Endometrium (tissue), 2 donors: ENCODE measurements around the gene TELO2.

Source experiments
- FAIRE-seq: peaks from 2 replicates; lab custom pipeline; 2012; peaks lifted over from hg19 to GRCh38; lab: Jason Lieb, UNC
- donor health status: control.
- donor health status: control.

Gene TELO2

DNA sequence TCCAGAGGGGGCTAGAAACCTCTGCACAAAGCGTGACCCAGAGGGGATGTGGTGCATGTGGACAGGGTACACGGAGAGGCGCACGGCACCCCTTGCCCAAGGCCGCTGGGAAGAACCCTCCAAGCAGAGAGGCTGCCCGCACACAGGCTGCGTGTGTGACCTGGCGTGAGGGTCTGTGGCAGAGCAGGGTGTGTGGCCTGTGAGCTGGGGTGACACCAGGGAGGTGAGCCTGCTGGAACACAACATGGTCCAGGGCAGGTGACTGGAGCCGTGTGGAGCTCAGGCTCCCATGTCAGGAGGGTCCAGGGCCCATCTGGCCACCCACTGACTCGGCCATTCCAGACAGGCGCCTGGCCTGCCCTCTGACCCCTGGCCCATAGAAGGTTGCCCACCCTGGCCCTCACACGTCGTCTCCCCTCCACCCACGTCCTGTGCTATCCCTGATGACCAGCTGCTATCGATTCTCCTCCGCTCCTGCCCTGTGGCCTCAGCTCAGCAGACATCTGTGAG, 25.5 kb downstream of the TELO2 start:
- FAIRE-seq: no peak

DNA sequence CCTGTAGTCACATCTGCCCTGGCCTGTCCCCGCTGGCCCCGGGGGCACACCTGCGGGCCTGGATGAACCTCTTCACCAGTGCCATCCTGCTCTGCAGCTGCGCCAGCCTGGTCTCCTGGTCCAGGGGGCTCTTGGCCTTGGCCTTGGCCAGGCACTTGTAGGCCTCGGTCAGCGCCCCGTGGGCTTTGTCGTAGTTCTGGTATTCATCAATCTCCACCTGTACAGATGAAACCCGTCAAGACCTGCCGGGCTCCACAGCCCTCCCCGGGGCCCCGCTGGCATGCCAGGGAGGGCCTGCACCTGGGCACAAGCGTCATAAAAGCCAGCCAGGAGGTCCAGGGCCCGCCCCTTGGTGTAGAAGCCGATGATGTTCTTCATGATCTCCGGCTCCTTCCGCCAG, 26.7 kb downstream of the TELO2 start:
- FAIRE-seq: no peak

DNA sequence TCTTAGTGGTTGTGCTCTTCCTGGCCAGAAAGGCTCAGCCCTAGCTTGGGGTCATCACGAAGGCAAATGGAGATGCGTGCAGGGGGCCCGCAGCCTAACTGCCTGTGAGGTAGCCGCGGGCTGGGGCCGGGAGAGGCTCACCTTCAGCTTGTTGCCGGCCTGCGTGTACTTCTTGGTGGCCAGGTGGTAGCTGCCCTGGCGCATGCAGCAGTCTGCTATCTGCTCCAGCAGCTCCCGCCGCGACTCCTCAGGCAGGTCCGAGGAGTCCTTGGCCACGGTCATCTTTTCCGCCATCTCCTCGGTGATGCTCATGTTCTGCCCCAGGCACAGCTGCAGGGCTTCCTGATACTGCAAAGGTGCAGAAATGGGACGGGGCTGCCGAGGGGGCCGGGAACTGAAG, 27.3 kb downstream of the TELO2 start:
- no peak for FAIRE-seq

DNA sequence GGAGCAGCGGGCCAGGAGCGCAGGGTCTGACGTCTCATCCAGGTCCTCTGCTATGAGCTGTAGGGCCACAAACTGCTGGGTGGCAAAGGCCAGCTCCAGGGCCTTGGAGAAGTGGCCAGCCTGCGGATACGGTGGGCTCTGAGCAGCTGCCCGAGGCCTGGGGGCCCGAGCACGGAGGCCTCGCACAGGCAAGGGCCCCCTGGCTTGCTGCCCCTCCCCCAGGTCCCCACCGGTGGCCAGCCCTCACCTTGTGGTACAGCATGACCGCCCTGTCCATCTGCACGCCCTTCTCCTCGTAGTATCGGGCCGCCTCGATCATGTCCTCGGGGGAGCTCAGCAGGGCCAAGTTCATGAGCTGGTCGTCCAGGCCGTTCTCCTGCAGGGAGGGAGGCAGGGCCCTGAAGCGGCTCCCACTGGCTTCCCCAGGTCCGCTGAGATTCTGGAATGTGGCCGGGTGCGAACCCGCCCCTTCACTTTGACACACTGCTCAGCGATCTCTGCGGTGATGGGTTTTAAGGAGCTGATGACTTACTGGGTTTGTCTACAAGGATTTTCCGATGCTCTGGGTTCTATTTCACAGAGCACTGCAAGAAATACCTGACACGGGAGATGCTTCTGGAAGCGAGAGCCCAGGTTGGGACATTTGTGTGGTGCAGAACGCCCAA, 30.6 kb downstream of the TELO2 start:
- FAIRE-seq: no peak

DNA sequence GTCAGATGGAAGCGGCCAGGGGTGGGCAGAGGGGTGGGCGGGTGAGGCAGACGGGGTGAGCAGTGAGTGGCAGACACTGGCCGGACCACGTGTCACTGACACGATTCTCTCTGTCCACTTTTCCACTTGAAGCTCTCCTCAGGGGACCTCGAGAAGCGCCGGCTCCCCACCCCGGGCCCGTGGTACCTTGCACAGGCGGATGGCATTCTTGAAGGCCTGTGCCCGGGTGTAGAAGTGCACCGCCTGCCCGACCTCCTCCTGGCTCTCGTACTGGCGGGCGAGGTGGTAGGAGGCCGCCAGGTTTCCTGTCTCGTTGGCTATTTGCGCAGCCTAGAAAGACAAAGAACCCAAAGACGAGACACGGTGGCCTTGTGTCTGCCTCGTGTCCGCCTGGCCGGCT, 31.2 kb downstream of the TELO2 start:
- FAIRE-seq: no peak

DNA sequence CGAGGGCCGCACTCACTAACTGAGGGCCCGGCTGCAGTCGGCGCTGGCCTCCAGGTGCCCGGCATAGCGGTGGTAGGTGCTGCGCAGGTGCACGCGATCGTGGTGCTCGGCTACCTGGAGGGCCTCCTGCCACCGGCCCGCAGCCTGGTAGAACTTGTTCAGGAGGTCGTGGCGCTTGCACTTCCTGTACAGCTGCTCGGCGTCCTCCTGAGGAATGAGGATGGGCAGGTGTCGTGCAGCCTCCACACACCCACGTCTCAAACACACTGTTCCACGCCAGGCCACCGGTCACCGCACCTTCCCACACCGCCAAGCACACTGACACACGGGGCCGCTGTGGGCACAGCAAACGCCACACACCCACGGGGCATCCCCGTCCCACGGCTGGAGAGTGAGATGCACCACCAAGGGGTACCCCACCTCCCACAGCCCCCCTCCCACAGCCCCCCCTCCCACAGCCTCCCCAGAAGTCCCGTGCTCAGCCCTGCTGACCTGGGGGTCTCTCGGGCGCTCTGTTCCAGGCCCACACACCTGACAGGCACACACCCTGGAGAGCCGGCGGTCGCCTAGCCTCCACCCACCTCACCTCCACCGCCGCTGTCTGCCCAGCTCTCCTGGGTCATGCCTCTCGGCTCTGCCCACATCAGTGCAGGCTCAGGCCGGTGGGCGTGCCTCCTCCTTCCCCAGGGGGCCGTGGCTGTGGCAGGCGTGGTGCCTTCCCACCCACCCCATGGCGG, 32.9 kb downstream of the TELO2 start:
- FAIRE-seq: no peak

DNA sequence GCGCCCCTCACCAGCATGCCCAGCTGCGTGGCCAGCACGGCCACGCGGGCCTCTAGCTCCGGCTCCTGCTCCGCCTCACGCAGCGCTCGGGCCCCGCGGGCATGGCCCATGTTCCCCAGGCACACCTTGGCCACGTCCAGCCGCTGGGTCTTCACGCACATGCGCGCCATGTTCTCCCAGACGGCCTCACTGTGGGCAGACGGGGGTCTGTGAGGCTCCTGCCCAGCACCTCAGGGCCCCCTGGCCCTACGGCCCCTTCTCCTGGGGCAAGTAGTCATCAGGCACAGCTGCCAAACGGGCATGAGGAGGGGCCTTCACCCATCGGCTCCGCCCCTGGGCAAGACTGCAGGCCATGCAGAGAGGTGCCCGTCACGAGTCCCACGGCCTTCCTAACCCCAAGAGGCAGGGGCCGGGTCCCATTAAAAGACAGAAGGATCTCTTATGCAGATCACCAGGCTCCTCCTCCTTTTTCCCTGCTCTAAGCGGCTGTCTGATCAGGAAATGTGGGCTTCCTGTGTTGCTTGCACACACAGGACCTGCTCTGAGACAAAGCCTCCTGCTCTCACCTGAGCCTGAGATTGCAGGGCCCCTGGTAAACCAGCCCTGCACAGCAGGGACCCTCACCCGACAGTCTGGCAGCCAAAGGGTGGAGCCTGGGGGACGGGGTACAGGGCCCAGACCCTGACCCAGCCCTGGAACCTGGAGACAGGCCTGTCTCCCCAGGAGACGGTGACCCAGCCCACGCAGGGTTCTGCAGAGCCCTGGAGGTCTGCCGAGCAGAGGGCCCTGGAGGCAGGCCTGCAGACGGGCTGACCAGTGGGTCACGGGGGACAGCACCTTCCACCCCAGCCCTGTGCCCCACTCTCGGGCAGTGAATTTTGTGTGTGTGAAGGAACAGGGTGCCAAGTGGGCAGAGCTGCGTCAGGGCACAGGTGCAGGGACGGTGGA, 33.7 kb downstream of the TELO2 start:
- no peak for FAIRE-seq

DNA sequence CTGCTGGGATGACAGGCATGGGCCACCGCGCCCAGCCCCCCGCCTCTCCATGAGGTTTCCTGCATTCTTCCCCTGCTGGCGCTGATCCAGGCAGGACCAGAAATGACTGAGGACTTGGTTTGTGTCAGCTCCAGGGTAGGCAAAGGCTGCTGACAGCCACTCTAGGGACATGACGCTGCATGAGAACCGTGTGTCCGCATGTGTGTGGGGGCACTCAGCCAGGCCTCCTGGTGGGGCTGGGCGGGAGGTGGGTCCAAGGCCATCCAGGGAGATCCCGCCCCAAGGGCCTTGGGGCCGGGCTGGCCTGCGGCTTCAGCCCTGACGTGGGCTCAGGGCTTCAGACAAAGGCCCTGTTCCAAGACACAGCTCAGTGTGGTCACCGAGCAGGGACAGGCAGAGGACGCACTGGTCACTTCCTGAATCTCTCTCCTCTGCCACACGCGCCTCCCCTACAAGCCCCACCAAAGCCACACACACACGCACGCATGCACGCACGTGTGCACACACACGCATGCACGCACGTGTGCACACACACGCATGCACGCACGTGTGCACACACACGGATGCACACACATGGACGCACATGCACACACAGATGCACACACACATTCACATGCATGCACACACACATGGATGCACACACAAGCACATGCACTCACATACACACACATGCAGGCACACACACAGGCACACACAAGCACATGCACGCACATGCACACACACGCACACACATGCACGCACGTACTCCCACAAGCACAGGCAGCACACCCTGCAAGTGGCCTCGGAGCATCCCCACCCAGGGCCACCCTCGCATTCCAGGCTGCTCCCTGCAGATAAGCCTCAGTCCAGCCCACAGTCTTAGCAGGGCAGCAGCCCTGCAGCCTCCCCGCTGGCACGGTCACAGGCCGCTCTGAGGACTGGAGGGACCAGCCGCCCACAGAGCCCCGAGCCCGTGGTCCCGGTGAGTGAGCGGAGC, 35.0 kb downstream of the TELO2 start:
- no peak for FAIRE-seq

DNA sequence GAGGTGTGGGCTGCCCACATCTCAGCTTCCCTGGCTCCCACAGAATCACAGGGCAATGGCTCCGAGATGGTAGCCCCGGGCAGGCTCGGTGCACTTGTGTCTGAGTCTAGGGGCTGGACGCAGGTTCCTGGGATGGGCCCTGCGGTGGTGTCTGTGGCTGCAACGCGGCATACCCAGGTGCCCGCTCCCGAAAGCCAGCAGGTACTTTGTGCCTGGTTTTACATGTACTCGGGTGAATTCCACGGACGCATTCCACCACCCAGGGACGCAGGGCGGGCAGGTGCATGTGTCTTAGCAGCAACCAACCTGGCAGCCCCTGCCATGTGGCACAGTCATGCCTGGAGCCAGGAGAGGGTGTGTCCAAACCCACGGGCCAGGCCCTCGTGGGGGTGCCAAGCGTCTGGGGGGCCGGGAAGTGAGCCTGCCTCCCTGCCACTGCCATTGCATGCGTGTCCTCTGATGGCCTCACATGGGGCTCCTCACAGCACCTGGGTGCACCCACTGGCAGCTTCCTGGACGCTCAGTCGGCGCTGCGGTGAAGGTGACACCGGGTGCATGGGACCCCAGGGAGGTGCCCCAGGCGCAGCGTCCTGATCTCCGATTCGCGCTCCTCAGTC, 35.9 kb downstream of the TELO2 start:
- no peak for FAIRE-seq

DNA sequence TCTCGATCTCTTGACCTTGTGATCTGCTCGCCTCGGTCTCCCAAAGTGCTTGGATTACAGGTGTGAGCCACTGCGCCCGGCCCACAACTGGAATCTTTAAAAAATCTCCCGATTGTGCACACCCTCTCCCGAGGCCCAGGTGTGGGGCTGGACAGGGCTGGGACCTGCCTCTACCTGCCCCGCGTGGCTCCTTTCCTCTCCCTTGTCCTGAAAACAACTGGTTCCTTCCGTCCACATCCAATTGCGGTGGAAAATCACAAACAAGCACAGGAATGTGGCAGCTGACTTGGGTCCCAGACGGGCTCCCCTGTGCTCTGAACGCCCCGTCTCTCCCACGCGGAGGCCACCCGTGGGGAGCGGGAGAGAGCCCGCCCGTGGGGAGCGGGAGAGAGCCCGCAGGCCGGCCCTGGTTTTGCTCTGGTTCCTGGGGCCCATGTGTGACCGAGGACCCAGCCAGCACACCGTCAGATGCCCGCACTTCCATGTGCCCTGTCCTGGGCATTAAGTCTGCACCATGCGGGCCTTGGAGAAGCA, 37.3 kb downstream of the TELO2 start:
- FAIRE-seq: no peak

DNA sequence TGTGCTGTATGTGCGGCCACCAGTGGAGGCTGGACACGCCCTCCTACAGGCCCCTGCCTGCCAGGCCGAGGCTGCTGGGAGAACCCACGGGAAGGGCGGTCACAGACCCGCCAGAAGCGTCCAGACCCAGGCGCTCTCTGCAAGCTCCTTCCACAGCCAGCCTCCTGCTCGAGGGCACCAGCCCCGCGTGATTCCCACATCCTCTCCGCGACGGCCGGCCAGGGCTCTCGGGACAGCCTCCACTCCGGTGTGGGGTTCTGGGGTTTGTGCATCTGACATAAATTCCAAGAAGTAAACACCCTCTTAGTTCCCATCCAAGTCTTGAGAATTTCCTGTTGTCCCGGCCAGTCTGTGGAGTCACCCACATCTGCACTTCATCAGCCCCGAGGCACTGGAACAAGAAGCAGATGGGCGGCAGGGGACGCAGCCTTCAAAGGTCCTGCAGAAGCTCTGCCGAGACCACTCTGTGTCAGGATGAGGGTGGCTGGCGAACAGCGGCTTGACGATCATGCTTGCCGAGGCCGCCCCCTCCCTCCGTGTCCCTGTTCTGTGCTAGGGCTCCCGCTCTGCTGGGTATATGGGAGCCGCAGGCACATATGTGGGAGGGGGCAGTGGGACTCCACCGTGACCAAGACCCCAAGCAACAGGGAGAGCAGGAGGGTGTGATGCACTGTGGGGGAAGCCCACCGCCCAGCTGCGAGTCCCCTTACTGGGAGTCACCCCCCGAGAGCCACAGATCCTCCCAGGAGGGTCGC, 37.9 kb downstream of the TELO2 start:
- FAIRE-seq: peak; percentile 46

DNA sequence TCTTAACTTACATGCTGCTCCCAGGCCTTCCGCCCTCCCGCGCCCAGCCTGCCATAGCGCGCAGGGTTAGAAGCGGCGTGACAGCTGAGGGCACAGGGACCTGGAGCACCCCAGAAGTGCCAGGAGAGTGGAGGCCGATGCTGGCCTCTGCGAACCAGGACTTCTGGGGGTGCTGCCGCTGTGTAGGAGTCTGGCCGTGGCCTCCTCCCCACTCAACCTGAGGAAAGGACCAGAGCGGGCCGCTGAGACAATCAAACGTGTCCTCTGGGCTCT, 38.4 kb downstream of the TELO2 start:
- FAIRE-seq: no peak

DNA sequence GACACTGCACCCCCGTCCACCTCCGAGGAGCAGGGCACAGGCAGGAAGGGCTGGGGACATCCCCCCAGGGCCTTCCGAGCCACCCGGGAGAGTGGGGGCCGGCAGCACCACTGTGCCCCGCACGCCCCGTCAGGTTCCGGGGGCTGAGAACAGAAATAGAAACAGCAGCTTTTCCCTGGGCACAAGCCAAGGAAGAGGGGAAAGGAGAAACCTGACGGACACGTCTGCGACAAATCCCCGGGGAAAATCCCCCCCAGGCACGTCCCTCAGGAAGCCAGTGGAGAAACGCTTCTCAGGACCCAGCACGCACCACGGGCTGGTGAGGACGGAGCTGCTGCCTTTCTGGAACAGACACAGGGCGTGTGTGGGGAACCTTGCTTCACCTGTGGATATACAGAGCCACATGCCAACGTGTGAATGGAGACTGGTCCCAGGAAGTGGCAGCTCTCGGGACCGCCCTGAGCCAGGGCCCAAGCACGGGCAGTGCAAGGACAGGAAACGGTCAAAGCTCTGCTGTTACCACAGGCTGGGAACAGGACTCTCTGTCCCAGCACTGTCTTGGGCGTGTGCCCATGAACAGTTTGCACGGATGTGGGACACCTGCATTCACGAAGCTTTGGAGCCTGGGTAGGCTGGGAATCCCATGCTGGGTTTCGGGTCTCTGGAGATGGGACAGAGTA, 39.1 kb downstream of the TELO2 start:
- no peak for FAIRE-seq

DNA sequence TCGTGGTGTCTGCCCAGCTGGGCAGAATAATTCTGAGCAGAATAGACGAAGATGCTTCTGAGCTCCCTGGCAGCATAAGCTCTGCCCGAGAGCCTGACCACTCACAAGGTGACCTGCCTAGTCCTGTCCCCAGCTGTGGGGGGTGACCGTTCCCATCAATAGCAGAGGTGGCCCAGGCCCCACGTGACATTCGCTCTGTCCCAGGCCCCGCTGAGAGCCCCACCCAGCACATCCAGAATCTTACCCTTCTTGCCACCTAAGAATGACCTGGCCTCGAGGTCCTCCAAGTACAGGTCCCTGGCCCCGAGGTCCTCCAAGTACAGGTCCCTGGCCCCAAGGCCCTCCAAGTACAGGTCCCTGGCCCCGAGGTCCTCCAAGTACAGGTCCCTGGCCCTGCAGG, 39.6 kb downstream of the TELO2 start:
- no peak for FAIRE-seq

DNA sequence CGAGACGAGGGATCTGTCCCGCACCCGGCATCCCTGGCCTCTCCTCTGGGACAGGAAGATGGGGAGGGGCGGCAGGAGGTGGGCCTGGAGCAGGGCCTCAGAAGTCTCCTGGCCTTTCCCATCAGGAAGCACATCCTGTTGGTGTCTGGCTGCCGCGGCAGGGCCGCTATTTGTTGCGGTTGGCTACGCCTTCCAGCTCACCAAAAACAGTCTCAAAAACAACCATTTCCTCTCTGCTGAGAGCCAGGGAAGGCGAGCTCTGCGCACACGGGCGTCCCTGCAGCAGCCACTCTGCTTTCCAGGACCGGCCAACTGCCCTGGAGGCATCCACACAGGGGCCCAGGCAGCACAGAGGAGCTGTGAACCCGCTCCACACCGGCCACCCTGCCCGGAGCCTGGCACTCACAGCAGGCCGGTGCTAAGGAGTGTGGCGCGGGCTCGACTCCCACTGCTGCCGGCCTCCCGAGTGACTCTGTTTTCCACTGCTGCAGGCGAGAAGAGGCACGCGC, 40.3 kb downstream of the TELO2 start, which contains the start of gene TMEM204:
TMEM204 (plus strand) TSS at position 224 of the 509 bp plus-strand sequence. CDS start 610 bp downstream, outside the sequence.
- no peak for FAIRE-seq

DNA sequence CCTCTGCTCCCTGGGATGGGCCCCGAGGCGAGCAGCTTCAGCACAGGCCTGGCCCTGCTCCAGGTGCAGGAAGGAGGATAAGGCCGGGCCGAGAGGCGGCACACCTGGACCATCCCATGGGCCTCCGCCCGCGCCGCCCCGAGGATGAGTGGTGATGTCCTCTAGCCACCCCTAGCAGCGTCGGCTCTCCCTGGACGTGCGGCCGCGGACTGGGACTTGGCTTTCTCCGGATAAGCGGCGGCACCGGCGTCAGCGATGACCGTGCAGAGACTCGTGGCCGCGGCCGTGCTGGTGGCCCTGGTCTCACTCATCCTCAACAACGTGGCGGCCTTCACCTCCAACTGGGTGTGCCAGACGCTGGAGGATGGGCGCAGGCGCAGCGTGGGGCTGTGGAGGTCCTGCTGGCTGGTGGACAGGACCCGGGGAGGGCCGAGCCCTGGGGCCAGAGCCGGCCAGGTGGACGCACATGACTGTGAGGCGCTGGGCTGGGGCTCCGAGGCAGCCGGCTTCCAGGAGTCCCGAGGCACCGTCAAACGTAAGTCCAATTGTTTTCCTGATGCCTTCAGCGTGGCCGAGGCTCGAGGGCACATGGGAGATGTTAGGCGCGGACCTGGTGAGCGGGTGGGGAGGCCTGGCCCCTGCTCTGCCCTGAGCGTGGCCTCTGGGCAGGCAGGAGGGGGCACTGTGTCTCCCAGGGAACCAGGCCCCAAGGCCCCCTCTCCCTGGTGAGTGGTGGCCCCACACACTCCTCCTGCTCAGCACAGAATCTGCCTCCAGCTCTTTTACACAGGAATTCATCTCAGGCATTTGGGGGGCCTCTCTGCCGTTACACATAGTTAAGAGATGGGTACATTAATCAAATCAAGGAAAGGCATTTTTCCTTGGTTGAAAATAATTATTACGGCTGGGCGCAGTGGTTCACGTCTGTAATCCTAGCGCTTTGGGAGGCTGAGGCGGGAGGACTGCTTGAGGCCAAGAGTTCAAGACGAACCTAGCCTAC, 41.2 kb downstream of the TELO2 start:
- FAIRE-seq: no peak

DNA sequence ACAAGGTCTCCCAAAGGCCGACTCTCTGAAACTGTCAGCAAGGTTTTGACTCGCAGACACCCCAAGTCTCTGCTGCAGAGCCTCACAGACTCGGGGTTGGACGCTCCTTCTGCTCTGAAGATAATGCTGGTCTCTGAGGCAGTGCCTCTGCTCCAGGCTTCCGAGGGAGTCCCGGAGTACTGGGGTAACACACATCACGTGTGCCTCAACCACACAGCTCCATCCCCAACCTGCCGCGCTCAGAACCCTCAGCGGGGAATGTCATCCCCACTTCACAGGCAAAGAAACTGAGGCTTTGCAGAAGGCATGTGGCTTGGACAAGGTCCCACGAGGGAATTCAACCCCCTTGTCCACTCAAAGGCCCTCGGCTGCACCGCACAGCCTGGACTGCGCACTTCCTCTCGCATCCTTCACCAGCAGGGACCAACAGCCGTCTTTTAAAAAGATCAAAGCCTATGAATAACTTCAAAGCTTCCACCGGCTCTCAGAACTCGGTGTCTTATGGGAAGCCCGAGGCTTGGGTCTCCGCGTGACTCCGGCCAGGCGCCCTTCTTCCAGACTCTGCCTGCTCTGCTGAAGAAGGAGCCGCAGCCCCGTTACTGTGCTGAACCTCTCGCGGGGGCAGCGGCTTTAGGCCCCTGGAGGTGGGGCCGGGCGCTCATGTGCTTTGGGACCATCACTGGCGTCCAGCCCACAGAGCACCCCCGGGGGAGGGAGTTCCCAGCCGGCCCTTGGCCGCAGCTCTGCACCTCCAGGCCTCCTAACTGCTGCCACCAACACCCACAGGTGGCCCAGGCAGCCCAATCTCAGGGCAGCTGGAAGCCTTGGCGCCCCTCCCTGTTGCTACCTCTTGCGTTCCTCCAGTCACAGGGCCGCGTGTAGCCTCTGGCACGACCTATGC, 42.5 kb downstream of the TELO2 start:
- no peak for FAIRE-seq
